Hematopoietic multipotent progenitor cell treated with erythropoietin and hydrocortisone succinate and interleukin-3 and kit ligand, for 17 days (in vitro differentiated cells): ENCODE data around the gene STAC2.

ENCODE experiments used
- DNase-seq: peaks from one replicate; pipeline ENCODE4 v3.0.0-alpha.2; 2015; ENCODE audit warnings: low spot score

Gene STAC2

DNA sequence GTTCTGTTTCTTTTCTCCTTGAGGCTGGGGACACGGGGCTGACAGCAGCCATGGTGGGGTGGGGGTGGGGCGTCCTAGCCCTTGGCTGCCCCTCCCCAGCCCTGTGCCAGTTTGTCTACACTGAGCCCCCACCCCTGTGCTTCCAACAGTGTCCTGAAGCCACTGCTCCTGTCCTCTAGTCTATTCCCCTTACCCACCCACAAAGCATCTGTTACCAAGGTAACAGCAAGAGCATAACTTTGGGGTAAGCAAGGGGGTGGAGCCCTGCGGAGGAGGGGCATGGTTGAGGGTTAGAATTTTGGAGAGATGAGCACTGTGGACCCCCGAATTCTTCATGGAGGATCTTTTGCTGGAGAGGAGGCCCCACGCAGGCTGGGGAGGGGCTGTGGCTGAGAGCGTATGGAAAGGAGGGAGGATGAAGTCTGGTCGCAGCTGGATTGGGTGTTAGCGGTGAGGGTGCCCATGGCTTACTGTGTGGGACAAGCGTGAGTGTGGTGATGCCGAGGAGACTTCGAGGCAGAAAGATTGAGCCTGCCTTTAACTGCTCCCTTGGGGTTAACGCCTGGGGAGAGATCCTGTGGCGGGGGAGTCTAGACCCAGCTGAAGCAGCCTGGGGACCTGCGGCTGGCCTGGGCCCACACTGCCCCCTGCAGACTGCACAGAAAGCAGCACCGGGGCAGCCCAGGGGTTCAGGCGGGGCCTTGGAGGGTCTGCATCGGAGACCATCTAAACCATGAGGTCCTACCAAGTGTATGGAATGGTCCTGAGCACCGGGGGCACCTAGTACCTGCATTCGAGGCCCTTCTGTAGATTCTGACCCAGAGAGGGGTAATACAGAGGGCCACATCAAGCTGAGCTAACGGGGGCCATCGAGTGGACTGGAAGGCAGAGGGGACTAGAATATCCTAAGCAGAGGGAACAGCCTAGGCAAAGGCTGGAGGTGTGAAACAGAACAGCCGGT, 6.1 kb upstream of the STAC2 start:
- no peak for DNase-seq

GRCh38 chr17:39231091-39231561, 5.4 kb upstream of the STAC2 start:
- no peak for DNase-seq

GRCh38 chr17:39230361-39230760, 4.6 kb upstream of the STAC2 start:
- DNase-seq: no peak

DNA sequence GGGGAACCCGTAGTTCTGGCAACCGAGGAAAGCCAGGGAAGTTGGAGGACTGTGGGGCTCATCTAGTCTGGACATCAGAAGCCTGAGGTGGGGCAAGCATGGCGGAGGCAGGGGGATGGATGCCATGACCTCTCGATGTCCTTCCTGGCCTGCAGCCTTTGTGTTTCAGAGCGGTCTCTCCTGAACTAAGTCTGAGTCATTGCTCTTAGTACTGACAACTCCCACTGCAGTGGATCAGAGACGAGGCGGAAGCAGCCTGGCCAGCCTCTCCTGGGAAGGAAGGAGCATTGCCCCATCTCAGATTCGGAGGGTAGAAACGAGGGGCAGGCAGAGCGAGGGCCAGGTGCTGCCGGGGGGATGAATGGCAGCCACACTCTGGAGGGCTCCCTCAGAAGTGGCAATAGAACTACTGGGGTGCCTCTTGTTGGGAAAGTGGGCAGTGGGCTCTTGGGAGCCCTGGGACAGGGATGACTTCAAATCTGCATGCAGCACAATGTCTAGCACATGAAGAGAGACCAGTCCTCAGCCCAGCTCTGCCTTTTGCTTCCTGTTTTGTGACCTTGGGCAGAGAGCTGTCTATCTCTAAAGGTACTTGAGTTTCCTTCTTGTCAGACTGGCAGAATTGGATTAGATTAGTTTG, 3.6 kb upstream of the STAC2 start:
- no peak for DNase-seq

GRCh38 chr17:39227364-39227919, 1.7 kb upstream of the STAC2 start:
- no peak for DNase-seq

GRCh38 chr17:39225959-39226683, 376 bp upstream of the STAC2 start:
- DNase-seq: no peak

GRCh38 chr17:39224778-39225307, 902 bp downstream of the STAC2 start:
- DNase-seq: no peak

DNA sequence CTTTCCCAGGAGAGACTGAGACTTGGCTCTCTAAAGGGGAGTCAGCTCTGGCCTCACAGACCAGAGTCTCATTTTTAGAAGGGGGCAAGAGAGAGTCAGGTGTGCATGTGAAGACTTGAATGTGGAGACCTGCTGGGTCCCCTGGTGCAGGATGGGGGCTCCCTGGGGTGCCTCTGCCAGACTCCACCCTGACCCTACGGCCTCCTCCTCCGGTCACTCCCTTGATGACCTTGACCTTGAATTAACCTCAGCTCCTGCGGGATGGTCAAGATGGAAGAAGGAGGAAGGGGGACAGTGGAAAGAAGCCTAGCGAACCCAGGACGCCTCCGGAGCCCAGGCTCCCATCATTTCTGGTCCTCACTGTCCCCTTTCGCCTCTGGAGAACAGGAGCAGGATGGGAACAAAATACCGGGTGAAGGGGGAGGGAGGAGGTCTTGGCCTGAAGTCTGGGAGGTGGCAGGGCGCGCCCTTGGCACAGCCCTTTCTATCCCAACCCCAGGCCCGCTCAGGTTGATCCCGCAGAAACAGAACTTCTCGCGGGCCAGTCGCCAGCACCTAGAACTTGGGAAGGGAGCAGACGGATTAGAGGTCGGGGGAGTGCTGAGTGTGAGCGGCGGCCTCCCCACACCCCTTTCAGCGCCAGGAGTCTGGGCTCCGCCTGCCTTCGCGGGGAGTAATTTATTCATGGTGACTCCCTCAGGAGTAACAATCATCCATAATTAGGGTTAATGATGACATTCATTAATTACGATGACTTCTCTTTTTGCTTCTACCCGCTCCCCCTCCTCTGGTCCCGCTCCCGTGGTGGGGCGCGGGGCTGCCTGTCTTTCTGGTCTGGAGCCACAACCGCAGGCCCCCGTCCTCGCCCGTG, 1.6 kb downstream of the STAC2 start:
- no peak for DNase-seq

DNA sequence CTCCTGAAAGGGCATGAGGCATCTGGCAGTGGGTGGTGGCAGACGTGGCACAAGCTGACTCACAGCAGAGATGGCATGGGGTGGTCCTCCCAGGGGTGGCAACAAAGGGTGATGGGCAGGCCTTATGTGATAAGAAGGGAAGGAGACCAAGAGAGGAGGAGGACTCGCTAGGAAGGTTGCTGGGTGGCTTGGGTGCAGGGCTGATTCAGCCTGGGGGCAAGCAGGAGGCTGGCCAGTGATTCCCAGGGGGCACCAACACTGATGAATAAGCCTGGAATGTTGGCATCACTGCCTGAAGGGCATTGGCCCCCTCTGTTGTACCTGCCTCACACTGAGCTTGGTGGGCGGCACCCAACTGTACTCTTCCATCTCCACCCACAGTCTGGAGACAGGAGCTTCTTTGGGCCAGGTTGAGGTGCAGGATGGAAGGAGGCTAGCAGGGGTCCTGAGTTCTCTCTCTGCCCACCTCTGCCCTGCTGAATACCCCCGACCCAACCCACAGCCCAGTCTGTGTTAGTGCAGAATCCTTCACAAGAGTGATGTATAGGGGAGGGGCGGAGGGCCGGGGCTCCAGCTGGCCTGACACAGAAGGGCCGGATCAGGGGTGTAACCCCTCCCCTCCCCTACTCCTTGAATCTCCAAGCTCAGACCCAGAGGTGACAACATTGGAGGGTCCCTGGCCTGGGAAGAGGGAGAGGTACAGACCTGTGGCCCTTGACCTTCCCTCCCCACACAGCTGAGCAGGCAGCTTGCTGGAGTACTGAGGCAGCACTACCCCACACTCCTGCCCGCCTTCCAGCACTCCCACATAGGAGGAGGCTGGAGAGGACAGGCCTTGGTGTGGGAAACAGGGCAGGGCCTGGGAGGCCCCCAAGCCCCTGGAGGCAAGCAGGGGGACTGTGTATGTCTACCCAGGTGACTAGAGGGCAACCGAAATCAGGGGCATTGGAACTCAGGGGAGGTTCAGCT, 2.6 kb downstream of the STAC2 start:
- no peak for DNase-seq

DNA sequence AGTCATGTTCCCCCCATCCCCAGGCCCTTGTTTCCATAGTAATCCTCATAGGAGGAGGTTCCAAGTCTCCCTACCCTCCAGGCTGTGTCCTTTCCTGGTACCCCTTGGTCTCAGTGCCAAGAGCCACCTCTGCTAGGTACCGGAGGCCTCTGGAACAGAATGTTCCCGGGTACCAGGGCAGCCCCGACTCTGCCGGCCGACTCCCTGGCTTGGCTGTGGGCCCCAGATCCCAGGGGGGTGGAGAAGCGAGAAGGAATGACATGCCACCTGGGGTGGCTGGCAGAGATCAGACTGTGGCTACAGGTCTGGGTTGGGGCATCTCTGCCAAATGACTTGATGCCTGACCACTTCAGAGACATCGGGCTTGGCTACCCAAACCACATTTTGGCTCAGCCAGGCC, 3.6 kb downstream of the STAC2 start:
- no peak for DNase-seq

GRCh38 chr17:39221572-39221971, 4.2 kb downstream of the STAC2 start:
- no peak for DNase-seq

GRCh38 chr17:39219647-39220154, 6.0 kb downstream of the STAC2 start:
- DNase-seq: no peak

- no peak for DNase-seq
Observed at GRCh38 chr17:39218906-39219305, 6.8 kb downstream of the STAC2 start.

GRCh38 chr17:39217734-39218369, 7.9 kb downstream of the STAC2 start:
- no peak for DNase-seq

GRCh38 chr17:39213852-39214251, 11.9 kb downstream of the STAC2 start:
- DNase-seq: no peak

- DNase-seq: no peak
Observed at GRCh38 chr17:39212841-39213480, 12.8 kb downstream of the STAC2 start.

GRCh38 chr17:39212195-39212810, 13.4 kb downstream of the STAC2 start:
- DNase-seq: no peak

DNA sequence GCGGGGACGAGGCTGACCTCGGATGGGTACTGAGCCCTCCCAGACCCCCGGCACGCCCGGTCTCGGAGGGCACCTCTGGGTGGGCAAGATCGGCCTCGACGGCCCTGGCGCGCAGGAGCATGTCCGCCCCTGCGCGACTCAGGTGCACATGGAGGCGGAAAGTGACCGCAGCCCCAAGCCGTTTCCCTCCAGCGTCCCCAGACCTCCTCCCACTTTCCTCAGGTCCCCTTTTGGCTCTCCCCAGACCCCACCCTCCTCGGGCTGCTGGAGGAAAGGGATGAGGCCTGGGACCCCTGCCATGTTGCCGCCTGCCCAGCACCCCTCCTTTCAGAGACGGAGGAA, 15.7 kb downstream of the STAC2 start:
- no peak for DNase-seq
